CD4-positive, alpha-beta memory T cell (primary cell): ENCODE data around the gene GMDS. TPM values are rescaled to one million over a fixed set of nuclear protein-coding genes. Genes with fewer than 3 reads are reported as not detected.

Experiments used
- CTCF ChIA-PET: fragments of 350-600 bp; sonication (Branson Sonifier 250); formaldehyde crosslinking; loops from one replicate; lab custom pipeline; 2021; ENCODE audit warnings: inconsistent platforms; ENCODE audit not compliant: partially characterized antibody; lab: Charles Lee
- POLR2A ChIA-PET: fragments of 350-600 bp; sonication (Branson Sonifier 250); formaldehyde crosslinking; loops from one replicate; lab custom pipeline; 2021; ENCODE audit not compliant: partially characterized antibody; lab: Charles Lee
- DNase-seq, 5 donors: peaks; one replicate each; pipeline versions ENCODE4 v3.0.0 to v3.0.0-alpha.2; 2020 to 2022; ENCODE audit warnings: mixed read lengths in 1 of 5
- H3K27ac ChIP-seq: one replicate; pipeline ENCODE4 v1.7.0; 2013; ENCODE audit warnings: low read depth, low read length
- H3K27me3 ChIP-seq: 2 replicates; pipeline ENCODE4 v1.7.0; 2013; ENCODE audit warnings: mild to moderate bottlenecking, low read length, moderate library complexity; ENCODE audit not compliant: insufficient read depth
- H3K36me3 ChIP-seq: 2 replicates; pipeline ENCODE4 v1.7.0; 2013; ENCODE audit warnings: mild to moderate bottlenecking, low read length, moderate library complexity; ENCODE audit not compliant: insufficient read depth
- H3K4me1 ChIP-seq: 2 replicates; pipeline ENCODE4 v1.7.0; 2013; ENCODE audit warnings: mild to moderate bottlenecking, low read length, moderate library complexity; ENCODE audit not compliant: insufficient read depth
- H3K4me3 ChIP-seq, 2 donors: one replicate each; pipeline ENCODE4 v1.7.0; 2013; ENCODE audit warnings: low read length in 2 of 2, mild to moderate bottlenecking in 1 of 2
- H3K9me3 ChIP-seq, 2 donors: one replicate each; pipeline ENCODE4 v1.7.0; 2013; ENCODE audit warnings: low read length in 2 of 2, control low read depth in 1 of 2; ENCODE audit not compliant: control insufficient read depth in 1 of 2
- H3K27ac Mint-ChIP-seq, 7 donors: one replicate each; pipeline ENCODE4 v1.8.0; 2020 to 2021; ENCODE audit warnings: mixed read lengths in 7 of 7, mild to moderate bottlenecking in 6 of 7, inconsistent platforms in 3 of 7, moderate library complexity in 3 of 7
- H3K27me3 Mint-ChIP-seq, 2 donors: one replicate each; pipeline ENCODE4 v1.8.0; 2020 to 2021; ENCODE audit warnings: mixed read lengths in 2 of 2
- H3K36me3 Mint-ChIP-seq, 2 donors: one replicate each; pipeline ENCODE4 v1.8.0; 2020 to 2021; ENCODE audit warnings: mixed read lengths in 2 of 2, inconsistent platforms in 1 of 2, mild to moderate bottlenecking in 1 of 2
- H3K4me1 Mint-ChIP-seq, 4 donors: one replicate each; pipeline ENCODE4 v1.8.0; 2020 to 2021; ENCODE audit warnings: mixed read lengths in 4 of 4, mild to moderate bottlenecking in 1 of 4
- H3K4me3 Mint-ChIP-seq, 8 donors: one replicate each; pipeline ENCODE4 v1.8.0; 2020 to 2021; ENCODE audit warnings: mixed read lengths in 8 of 8, mild to moderate bottlenecking in 7 of 8, moderate library complexity in 6 of 8, inconsistent platforms in 3 of 8
- H3K9me3 Mint-ChIP-seq, 8 donors: one replicate each; pipeline ENCODE4 v1.8.0; 2020 to 2021; ENCODE audit warnings: mixed read lengths in 8 of 8, mild to moderate bottlenecking in 5 of 8, inconsistent platforms in 3 of 8, moderate library complexity in 1 of 8
- intact Hi-C: fragments of 100-400 bp; cut with micrococcal nuclease; formaldehyde crosslinking; loops from one replicate; pipeline ENCODE4 v1.15.1; 2023
- polyA plus RNA-seq, 2 donors: library from polyadenylated mRNA; unstranded; fragments of 300-500 nt; fragmentation: Illumina TruSeq; gene quantifications; one replicate each; pipeline ENCODE4 v1.2.3, GENCODE V29; 2021
- total RNA-seq, 2 experiments: library from RNA; stranded (reverse); gene quantifications; one replicate each; pipeline ENCODE4 v1.2.3, GENCODE V29; 2021

GMDS gene
- total and polyA plus RNA-seq, 4 experiments from 2014 or later: 12.1 to 24.0 (median 15.2) TPM

DNA sequence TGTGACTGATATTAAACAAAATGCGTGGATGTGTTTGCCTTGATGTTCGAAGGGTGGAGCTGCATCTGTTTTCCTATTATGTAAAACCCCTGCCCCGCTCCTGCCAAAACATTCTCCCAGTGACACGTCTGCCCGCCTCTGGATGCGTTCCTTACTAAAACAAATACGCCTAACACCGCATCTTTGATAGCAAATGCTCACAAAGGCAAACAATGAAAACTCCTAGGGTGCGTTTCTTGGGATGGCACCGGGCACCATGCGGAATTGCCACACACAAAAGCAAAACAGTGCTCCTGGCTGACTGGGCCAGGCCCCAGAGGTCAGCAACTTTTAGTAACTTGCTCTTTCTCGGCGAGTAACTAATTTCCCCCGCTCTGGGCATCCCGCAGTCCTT is 644.6 kb downstream of the GMDS start:
- no peak for DNase-seq
- intact Hi-C loops: no loop called here
- H3K36me3 ChIP-seq: no peaks in the 10 kb centered on the region
- Mint-ChIP-seq H3K4me1 (peaks cover 6 to 10% (median 9%) of the 10 kb centered on the region in 4 donors), H3K9me3 (peaks cover 0 to 2% (median 0%) of the 10 kb centered on the region in 8 donors), H3K27ac (no peak overlapping the region), H3K4me3 (no peak overlapping the region), H3K36me3 (no peaks in the 10 kb centered on the region), H3K27me3 (peaks cover 63 to 70% of the 10 kb centered on the region in 2 donors)
- H3K27me3 ChIP-seq: peaks cover 51% of the 10 kb centered on the region
- no peak overlapping the region for H3K4me3 ChIP-seq
- H3K27ac ChIP-seq: no peak overlapping the region
- H3K4me1 ChIP-seq: peaks cover 20% of the 10 kb centered on the region
- ChIA-PET CTCF (interaction anchor here (1.3 to 10.2 kb wide), 5 partner anchors 505 to 1043 kb away, joined by 3 to 216 read pairs (median 17); no protein-coding TSS in a partner anchor), POLR2A (no interaction called here)
- H3K9me3 ChIP-seq: no peaks in the 10 kb centered on the region

GRCh38 chr6:1600063-1600763 is 645.2 kb downstream of the GMDS start:
- H3K4me3 Mint-ChIP-seq: no peak overlapping the region
- Histone ChIP-seq H3K4me1 (peaks cover 15% of the 10 kb centered on the region), H3K27ac (no peak overlapping the region), H3K4me3 (no peak overlapping the region), H3K36me3 (no peaks in the 10 kb centered on the region), H3K27me3 (peaks cover 51% of the 10 kb centered on the region), H3K9me3 (no peaks in the 10 kb centered on the region)
- DNase-seq: no peak
- no peaks in the 10 kb centered on the region for H3K36me3 Mint-ChIP-seq
- peaks cover 0 to 2% (median 0%) of the 10 kb centered on the region in 8 donors for H3K9me3 Mint-ChIP-seq
- peaks cover 59 to 64% of the 10 kb centered on the region in 2 donors for H3K27me3 Mint-ChIP-seq
- no peak overlapping the region for H3K27ac Mint-ChIP-seq
- intact Hi-C loops: no loop called here
- ChIA-PET CTCF (interaction anchor here (1.3 to 10.2 kb wide), 6 partner anchors 505 to 1150 kb away, joined by 3 to 216 read pairs (median 28); partner anchors contain the start of gene MYLK4), POLR2A (no interaction called here)
- H3K4me1 Mint-ChIP-seq: peaks cover 3 to 5% (median 4%) of the 10 kb centered on the region in 4 donors

DNA sequence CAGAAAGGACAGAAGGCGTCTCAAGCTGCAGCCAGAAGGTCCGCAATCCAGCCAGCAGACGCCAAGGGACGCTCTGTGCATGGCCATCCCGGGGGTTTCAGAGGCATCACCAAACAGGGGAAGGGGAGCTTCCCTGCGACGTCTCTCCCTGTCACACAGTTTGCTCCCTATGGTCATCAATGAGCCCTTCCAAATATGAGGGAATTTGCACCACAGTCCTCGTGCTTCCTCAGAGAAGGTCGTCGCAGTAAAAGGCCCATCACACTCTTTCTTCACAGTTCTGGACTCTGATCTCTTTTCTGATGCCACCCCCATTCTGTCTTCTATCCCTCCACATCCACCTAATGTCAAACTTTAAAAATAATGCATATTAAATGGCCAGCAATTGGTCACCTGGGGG is 645.9 kb downstream of the GMDS start:
- Mint-ChIP-seq H3K9me3 (peaks cover 0 to 2% (median 0%) of the 10 kb centered on the region in 8 donors), H3K27ac (no peak overlapping the region), H3K4me3 (no peak overlapping the region), H3K27me3 (peaks cover 63 to 68% of the 10 kb centered on the region in 2 donors), H3K4me1 (peaks cover 3 to 5% (median 4%) of the 10 kb centered on the region in 4 donors), H3K36me3 (no peaks in the 10 kb centered on the region)
- POLR2A ChIA-PET: no interaction called here
- no peak for DNase-seq
- CTCF ChIA-PET: interaction anchor here (1.4 to 10.2 kb wide), 6 partner anchors 506 to 1151 kb away, joined by 4 to 216 read pairs (median 36); partner anchors contain the start of gene MYLK4
- Histone ChIP-seq H3K27ac (no peak overlapping the region), H3K27me3 (peaks cover 47% of the 10 kb centered on the region), H3K4me3 (no peak overlapping the region), H3K36me3 (no peaks in the 10 kb centered on the region), H3K9me3 (no peaks in the 10 kb centered on the region), H3K4me1 (peaks cover 10% of the 10 kb centered on the region)
- intact Hi-C loops: loop anchor here (10.0 kb wide), 1 partner anchor 945 kb away; no protein-coding TSS in a partner anchor

- intact Hi-C loops: loop anchor here (10.0 kb wide), 1 partner anchor 946 kb away; no protein-coding TSS in a partner anchor
- POLR2A ChIA-PET: no interaction called here
- H3K27me3 ChIP-seq: peaks cover 42% of the 10 kb centered on the region
Observed at GRCh38 chr6:1598886-1599285, 646.5 kb downstream of the GMDS start.

GRCh38 chr6:1598433-1598832 is 647.0 kb downstream of the GMDS start:
- Histone ChIP-seq H3K27me3 (peaks cover 39% of the 10 kb centered on the region), H3K4me3 (no peak overlapping the region), H3K36me3 (no peaks in the 10 kb centered on the region), H3K27ac (no peak overlapping the region), H3K4me1 (peaks cover 5% of the 10 kb centered on the region), H3K9me3 (no peaks in the 10 kb centered on the region)
- H3K27ac Mint-ChIP-seq: no peak overlapping the region
- ChIA-PET CTCF (interaction anchor here (1.0 to 10.2 kb wide), 12 partner anchors 8 to 1152 kb away, joined by 3 to 216 read pairs (median 17); partner anchors contain the start of gene MYLK4), POLR2A (no interaction called here)
- H3K4me1 Mint-ChIP-seq: peaks cover 0 to 4% (median 3%) of the 10 kb centered on the region in 4 donors
- intact Hi-C loops: loop anchor here (10.0 kb wide), 1 partner anchor 946 kb away; no protein-coding TSS in a partner anchor
- peaks cover 0 to 2% (median 0%) of the 10 kb centered on the region in 8 donors for H3K9me3 Mint-ChIP-seq
- H3K36me3 Mint-ChIP-seq: no peaks in the 10 kb centered on the region
- H3K27me3 Mint-ChIP-seq: peaks cover 61 to 68% of the 10 kb centered on the region in 2 donors
- no peak overlapping the region for H3K4me3 Mint-ChIP-seq
- no peak for DNase-seq

More at GRCh38 chr6:1598886-1599285, 646.5 kb downstream of the GMDS start:
- Histone ChIP-seq H3K9me3 (no peaks in the 10 kb centered on the region), H3K27ac (no peak overlapping the region), H3K36me3 (no peaks in the 10 kb centered on the region), H3K4me1 (peaks cover 5% of the 10 kb centered on the region), H3K4me3 (no peak overlapping the region)
- CTCF ChIA-PET: interaction anchor here (1.3 to 10.2 kb wide), 8 partner anchors 8 to 1152 kb away, joined by 3 to 216 read pairs (median 34); partner anchors contain the start of gene MYLK4
- H3K27me3 Mint-ChIP-seq: peaks cover 63 to 68% of the 10 kb centered on the region in 2 donors
- peaks cover 0 to 2% (median 0%) of the 10 kb centered on the region in 8 donors for H3K9me3 Mint-ChIP-seq
- peaks cover 3 to 4% (median 4%) of the 10 kb centered on the region in 4 donors for H3K4me1 Mint-ChIP-seq
- no peak for DNase-seq
- no peaks in the 10 kb centered on the region for H3K36me3 Mint-ChIP-seq
- H3K4me3 Mint-ChIP-seq: no peak overlapping the region
- H3K27ac Mint-ChIP-seq: no peak overlapping the region

DNA sequence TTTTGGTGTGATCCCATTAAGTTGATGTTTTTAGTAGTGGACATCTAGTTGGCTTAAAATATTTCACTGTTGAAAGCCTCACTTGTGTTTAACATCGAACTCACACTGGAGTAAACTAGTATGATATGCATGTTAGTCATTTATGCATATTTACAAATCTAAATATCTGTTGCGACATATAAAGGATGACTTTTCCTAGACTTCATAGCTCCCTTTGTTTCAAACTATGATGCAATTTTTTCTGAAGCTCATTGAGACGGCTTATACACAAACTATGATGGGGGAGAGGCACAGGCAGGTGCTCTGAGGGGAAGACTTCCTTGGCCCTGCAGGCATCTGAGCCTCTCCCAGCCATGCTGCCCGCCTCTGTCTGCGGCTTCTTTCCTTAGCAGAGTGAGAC is 647.5 kb downstream of the GMDS start:
- H3K9me3 Mint-ChIP-seq: no peaks in the 10 kb centered on the region
- Histone ChIP-seq H3K9me3 (no peaks in the 10 kb centered on the region), H3K36me3 (no peaks in the 10 kb centered on the region), H3K4me3 (no peak overlapping the region), H3K27me3 (peaks cover 39% of the 10 kb centered on the region), H3K27ac (no peak overlapping the region), H3K4me1 (peaks cover 5% of the 10 kb centered on the region)
- H3K36me3 Mint-ChIP-seq: no peaks in the 10 kb centered on the region
- peaks cover 57 to 64% of the 10 kb centered on the region in 2 donors for H3K27me3 Mint-ChIP-seq
- CTCF ChIA-PET: interaction anchor here (0.7 to 10.2 kb wide), 15 partner anchors 9 to 1153 kb away, joined by 3 to 216 read pairs (median 13); partner anchors contain the start of gene MYLK4
- POLR2A ChIA-PET: no interaction called here
- intact Hi-C loops: loop anchor here (2.0 to 10.0 kb wide), 2 partner anchors 73 to 947 kb away; no protein-coding TSS in a partner anchor
- H3K27ac Mint-ChIP-seq: no peak overlapping the region
- peaks cover 0 to 4% (median 3%) of the 10 kb centered on the region in 4 donors for H3K4me1 Mint-ChIP-seq
- no peak for DNase-seq
- H3K4me3 Mint-ChIP-seq: no peak overlapping the region
